Kidney (tissue), 14 donors: ENCODE measurements around the gene TFB1M. TPM values are rescaled to one million over a fixed set of nuclear protein-coding genes. Genes with fewer than 3 reads are reported as not detected.

Experiments used
- DNase-seq, 5 donors: peaks; one replicate each; pipeline ENCODE4 v3.0.0-alpha.2; 2013 to 2020
- FAIRE-seq: peaks from 2 replicates; lab custom pipeline; 2012; peaks lifted over from hg19 to GRCh38; lab: Jason Lieb, UNC
- H3K27ac ChIP-seq, 2 donors: one replicate each; pipeline ENCODE4 v1.7.0; 2013; ENCODE audit warnings: low read depth in 2 of 2, low read length in 2 of 2, inconsistent platforms in 1 of 2
- H3K27me3 ChIP-seq: one replicate; pipeline ENCODE4 v1.7.1; 2013; ENCODE audit warnings: low read length, inconsistent platforms; ENCODE audit not compliant: control insufficient read depth, insufficient read depth
- H3K36me3 ChIP-seq, 3 donors: one replicate each; pipeline versions ENCODE4 v1.7.0 to v1.7.1; 2013; ENCODE audit warnings: low read length in 3 of 3, control low read depth in 1 of 3, inconsistent platforms in 1 of 3; ENCODE audit not compliant: insufficient read depth in 3 of 3, control insufficient read depth in 2 of 3
- H3K4me1 ChIP-seq, 3 donors: one replicate each; pipeline versions ENCODE4 v1.7.0 to v1.7.1; 2013; ENCODE audit warnings: low read length in 3 of 3, inconsistent platforms in 1 of 3, low read depth in 1 of 3; ENCODE audit not compliant: control insufficient read depth in 2 of 3, insufficient read depth in 2 of 3
- H3K4me3 ChIP-seq, 3 donors: one replicate each; pipeline versions ENCODE4 v1.7.0 to v1.8.1; 2013; ENCODE audit warnings: low read length in 3 of 3, control low read depth in 1 of 3, inconsistent platforms in 1 of 3
- H3K9ac ChIP-seq, 3 donors: one replicate each; pipeline versions ENCODE4 v1.7.0 to v1.7.1; 2013; ENCODE audit warnings: low read length in 3 of 3, control low read depth in 1 of 3, inconsistent platforms in 1 of 3
- H3K9me3 ChIP-seq, 3 donors: one replicate each; pipeline versions ENCODE4 v1.7.0 to v1.7.1; 2013; ENCODE audit warnings: low read length in 3 of 3, control low read depth in 1 of 3, inconsistent platforms in 1 of 3; ENCODE audit not compliant: control insufficient read depth in 2 of 3, insufficient read depth in 1 of 3
- intact Hi-C: fragments of 100-400 bp; cut with DNase I; formaldehyde crosslinking; loops from one replicate; pipeline ENCODE4 v1.11.1; 2022
- polyA plus RNA-seq: library from polyadenylated mRNA; stranded (reverse); fragments of 350-450 nt; fragmentation: Illumina TruSeq; extraction: RNeasy Lipid Tissue Mini Kit (QIAGEN cat#74804); gene quantifications from one replicate; pipeline ENCODE4 v1.2.3, GENCODE V29; 2014; ENCODE audit warnings: low read depth, low replicate concordance; ENCODE audit not compliant: insufficient read depth
- total RNA-seq: library from RNA; stranded (reverse); fragmentation: NEBNext Ultra II Directional; extraction: Animal tissue kit (Norgen Biotek cat#: 25700); gene quantifications from one replicate; pipeline ENCODE4 v1.2.1, GENCODE V29; 2021
- TF ChIP-seq, protein P1 (sequence below): IDR thresholded peaks from 3 replicates; pipeline ENCODE4 v1.5.1; 2012; ENCODE audit warnings: mild to moderate bottlenecking, moderate library complexity, borderline replicate concordance; ENCODE audit not compliant: insufficient read depth; ENCODE audit errors: extremely low read depth
- donor health status: control.
- donor health status: control.
- donor health status: control.
- donor health status: control.
- donor health status: control.
- donor health status: DM: yes; HTN: yes; CAD: no.
- donor health status: Normal renal cell carcinoma (clear cell type).

TFB1M gene
- total and polyA plus RNA-seq, 2 donors from 2014 or later, result 16.3 to 28.1 TPM

DNA sequence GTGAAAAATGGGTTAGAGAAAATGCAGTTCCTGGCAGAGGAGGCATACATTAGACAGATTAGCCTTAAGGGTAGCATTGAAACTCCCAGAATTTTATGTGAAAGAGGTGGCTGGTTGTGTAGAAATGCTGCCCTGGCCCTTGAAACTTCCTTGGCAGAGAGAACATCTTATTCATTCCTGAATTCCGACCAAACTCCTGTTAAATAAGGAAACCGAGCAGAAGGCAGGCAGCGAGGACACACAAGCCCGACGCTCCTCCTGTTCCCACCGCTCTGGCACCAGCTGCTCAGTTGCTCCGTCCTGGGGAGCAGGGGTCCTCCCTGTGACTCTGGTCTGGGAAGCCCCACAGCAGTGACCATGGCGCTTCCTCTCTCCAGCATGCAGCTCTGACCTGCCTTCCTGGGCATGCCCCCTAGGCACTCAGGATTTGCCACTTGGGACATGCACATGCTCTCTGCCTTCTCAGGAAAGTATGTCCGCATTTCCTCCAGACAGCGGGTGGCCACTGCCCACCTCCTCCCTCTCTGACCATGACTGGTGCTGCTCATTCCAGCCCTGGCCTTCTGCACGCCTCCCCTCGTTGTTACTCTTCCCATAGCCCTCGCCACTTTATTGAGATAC lies 85.6 kb downstream of the TFB1M start:
- TF ChIP-seq, protein P1, sequence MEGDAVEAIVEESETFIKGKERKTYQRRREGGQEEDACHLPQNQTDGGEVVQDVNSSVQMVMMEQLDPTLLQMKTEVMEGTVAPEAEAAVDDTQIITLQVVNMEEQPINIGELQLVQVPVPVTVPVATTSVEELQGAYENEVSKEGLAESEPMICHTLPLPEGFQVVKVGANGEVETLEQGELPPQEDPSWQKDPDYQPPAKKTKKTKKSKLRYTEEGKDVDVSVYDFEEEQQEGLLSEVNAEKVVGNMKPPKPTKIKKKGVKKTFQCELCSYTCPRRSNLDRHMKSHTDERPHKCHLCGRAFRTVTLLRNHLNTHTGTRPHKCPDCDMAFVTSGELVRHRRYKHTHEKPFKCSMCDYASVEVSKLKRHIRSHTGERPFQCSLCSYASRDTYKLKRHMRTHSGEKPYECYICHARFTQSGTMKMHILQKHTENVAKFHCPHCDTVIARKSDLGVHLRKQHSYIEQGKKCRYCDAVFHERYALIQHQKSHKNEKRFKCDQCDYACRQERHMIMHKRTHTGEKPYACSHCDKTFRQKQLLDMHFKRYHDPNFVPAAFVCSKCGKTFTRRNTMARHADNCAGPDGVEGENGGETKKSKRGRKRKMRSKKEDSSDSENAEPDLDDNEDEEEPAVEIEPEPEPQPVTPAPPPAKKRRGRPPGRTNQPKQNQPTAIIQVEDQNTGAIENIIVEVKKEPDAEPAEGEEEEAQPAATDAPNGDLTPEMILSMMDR, result no peak
- Histone ChIP-seq H3K27me3 (no peaks in the 10 kb centered on the region), H3K4me1 (no peaks in the 10 kb centered on the region), H3K9ac (no peak overlapping the region), H3K4me3 (no peak overlapping the region), H3K9me3 (no peaks in the 10 kb centered on the region), H3K36me3 (no peaks in the 10 kb centered on the region), H3K27ac (no peak overlapping the region)
- FAIRE-seq (no peak), DNase-seq (no peak)
- intact Hi-C loops, result no loop called here

DNA sequence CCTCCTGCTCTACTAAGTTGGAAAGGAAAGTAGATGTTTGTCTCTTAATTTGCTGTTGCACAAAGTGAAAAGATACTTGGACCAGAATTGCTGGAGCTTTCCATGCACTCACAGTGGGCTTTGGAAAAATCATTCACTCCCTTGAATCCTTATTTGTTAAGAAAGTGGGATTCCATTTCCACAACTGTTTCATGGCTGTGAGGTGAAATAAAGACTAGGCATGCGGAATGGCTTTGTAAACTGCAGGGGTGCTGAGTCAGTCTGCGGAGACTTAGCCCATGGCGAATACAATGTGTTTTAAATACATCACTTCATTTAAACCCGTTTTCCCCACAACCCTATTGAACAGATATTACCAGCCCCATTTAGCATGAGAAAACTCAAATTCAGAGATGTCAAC lies 87.2 kb downstream of the TFB1M start:
- intact Hi-C loops, result no loop called here
- H3K9me3 ChIP-seq, result no peaks in the 10 kb centered on the region
- no peak for FAIRE-seq

DNA sequence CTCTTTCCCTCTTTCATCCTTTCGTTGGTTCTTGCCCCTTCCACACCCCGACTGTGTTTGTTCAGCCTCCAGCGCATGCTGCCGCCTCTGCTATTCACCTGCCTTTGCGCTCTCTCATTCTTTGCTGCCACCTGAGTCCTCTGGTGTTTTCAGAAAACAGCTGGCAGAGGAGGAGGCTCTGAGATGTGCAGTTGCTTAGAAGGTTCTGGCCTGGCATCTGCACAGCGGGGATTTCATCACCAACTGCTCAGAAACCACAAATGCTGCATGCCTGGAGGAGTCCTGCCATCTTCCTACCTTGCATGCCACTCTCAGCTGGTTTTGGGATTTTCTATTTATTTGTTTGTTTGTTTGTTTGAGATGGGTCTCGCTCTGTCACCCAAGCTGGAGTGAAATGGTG lies 89.7 kb downstream of the TFB1M start:
- H3K9me3 ChIP-seq, result no peaks in the 10 kb centered on the region
- H3K27ac ChIP-seq, result no peak overlapping the region
- no peak overlapping the region for H3K4me3 ChIP-seq
- TF ChIP-seq, protein P1, result no peak
- no peaks in the 10 kb centered on the region for H3K27me3 ChIP-seq
- DNase-seq, result no peak
- H3K36me3 ChIP-seq, result no peaks in the 10 kb centered on the region
- H3K9ac ChIP-seq, result no peak overlapping the region
- FAIRE-seq, result no peak
- intact Hi-C loops, result no loop called here
- no peaks in the 10 kb centered on the region for H3K4me1 ChIP-seq

More for the DNA sequence above, 87.2 kb downstream of the TFB1M start:
- no peak for DNase-seq
- no peak overlapping the region for H3K27ac ChIP-seq
- H3K4me3 ChIP-seq, result no peak overlapping the region
- H3K27me3 ChIP-seq, result no peaks in the 10 kb centered on the region
- H3K36me3 ChIP-seq, result no peaks in the 10 kb centered on the region
- no peak overlapping the region for H3K9ac ChIP-seq
- no peaks in the 10 kb centered on the region for H3K4me1 ChIP-seq
- TF ChIP-seq, protein P1, result no peak
